Thoracic aorta (tissue), 2 donors: ENCODE results near the gene PHLDB3. TPM values are rescaled to one million over a fixed set of nuclear protein-coding genes. Genes with fewer than 3 reads are reported as not detected.

Source experiments
- ATAC-seq: fragments of 150-250 bp; one replicate; pipeline ENCODE4 v1.8.0; 2017; ENCODE audit warnings: low read depth; ENCODE audit not compliant: insufficient number of reproducible peaks, low FRiP score
- DNase-seq: peaks from one replicate; pipeline ENCODE4 v3.0.0-alpha.2; 2020; ENCODE audit warnings: low spot score
- H3K27ac ChIP-seq, 2 donors: fragments of 200-600 bp; sonication (generic); 1 replicate in 1 of 2; 2 replicates in 1 of 2; pipeline ENCODE4 v1.5.1; 2016; ENCODE audit warnings: mild to moderate bottlenecking in 2 of 2, moderate library complexity in 2 of 2
- H3K27me3 ChIP-seq: fragments of 200-600 bp; sonication (generic); replicated peaks from 2 replicates; pipeline ENCODE4 v1.6.0; 2016; ENCODE audit warnings: mild to moderate bottlenecking; ENCODE audit not compliant: insufficient read depth
- H3K36me3 ChIP-seq: fragments of 200-600 bp; sonication (generic); one replicate; pipeline ENCODE4 v1.5.1; 2016
- H3K4me1 ChIP-seq, 2 donors: fragments of 200-600 bp; sonication (generic); 1 replicate in 1 of 2; 2 replicates in 1 of 2; pipeline versions ENCODE4 v1.5.1 to v1.6.0; 2016; ENCODE audit warnings: low read depth in 2 of 2, mild to moderate bottlenecking in 1 of 2; ENCODE audit not compliant: control insufficient read depth in 1 of 2
- H3K4me3 ChIP-seq: fragments of 200-600 bp; sonication (generic); 2 replicates; pipeline ENCODE4 v1.5.1; 2016; ENCODE audit warnings: mild to moderate bottlenecking
- H3K9me3 ChIP-seq: fragments of 200-600 bp; sonication (generic); 2 replicates; pipeline ENCODE4 v1.5.1; 2016
- CTCF ChIP-seq: fragments of 200-600 bp; sonication (generic); IDR thresholded peaks from one replicate; pipeline ENCODE4 v1.5.1; 2019; ENCODE audit warnings: antibody characterized with exemption
- total RNA-seq, 2 donors: library from RNA; depleted of rRNA; stranded (reverse); fragments of >200 nt; gene quantifications; one replicate each; pipeline versions ENCODE4 v1.1.0 to v1.2.3, GENCODE V29; 2016

Gene PHLDB3
- total RNA-seq, 2 donors from 2014 or later, result 10.0 to 14.7 TPM

- Histone ChIP-seq H3K4me3 (no peak overlapping the region), H3K27me3 (no peaks in the 10 kb centered on the region), H3K4me1 (no peaks in the 10 kb centered on the region), H3K9me3 (no peaks in the 10 kb centered on the region), H3K36me3 (no peaks in the 10 kb centered on the region), H3K27ac (no peak overlapping the region)
- no peak for DNase-seq
- no peak for TF ChIP-seq CTCF
- ATAC-seq, result no peak
Measured at GRCh38 chr19:43490759-43491158, 13.8 kb downstream of the PHLDB3 start.

GRCh38 chr19:43489979-43490599 lies 14.5 kb downstream of the PHLDB3 start:
- H3K9me3 ChIP-seq, result no peaks in the 10 kb centered on the region
- H3K36me3 ChIP-seq, result no peaks in the 10 kb centered on the region
- no peaks in the 10 kb centered on the region for H3K4me1 ChIP-seq
- DNase-seq (no peak), ATAC-seq (no peak)
- H3K27me3 ChIP-seq, result no peaks in the 10 kb centered on the region
- no peak overlapping the region for H3K4me3 ChIP-seq
- no peak for TF ChIP-seq CTCF
- H3K27ac ChIP-seq, result no peak overlapping the region

- no peaks in the 10 kb centered on the region for H3K27me3 ChIP-seq
- H3K4me3 ChIP-seq, result no peak overlapping the region
- no peaks in the 10 kb centered on the region for H3K4me1 ChIP-seq
- no peaks in the 10 kb centered on the region for H3K9me3 ChIP-seq
- H3K27ac ChIP-seq, result no peak overlapping the region
- no peak for ATAC-seq
- H3K36me3 ChIP-seq, result no peaks in the 10 kb centered on the region
- no peak for DNase-seq
- TF ChIP-seq CTCF, result no peak
Measured at GRCh38 chr19:43489310-43489709, 15.2 kb downstream of the PHLDB3 start.

GRCh38 chr19:43488179-43488578 lies 16.4 kb downstream of the PHLDB3 start:
- no peaks in the 10 kb centered on the region for H3K9me3 ChIP-seq
- DNase-seq (no peak), ATAC-seq (no peak)
- no peak overlapping the region for H3K27ac ChIP-seq
- no peak for TF ChIP-seq CTCF
- no peaks in the 10 kb centered on the region for H3K36me3 ChIP-seq
- H3K4me1 ChIP-seq, result no peaks in the 10 kb centered on the region
- H3K4me3 ChIP-seq, result no peak overlapping the region
- no peaks in the 10 kb centered on the region for H3K27me3 ChIP-seq

- ATAC-seq, result no peak
- Histone ChIP-seq H3K36me3 (no peaks in the 10 kb centered on the region), H3K9me3 (no peaks in the 10 kb centered on the region), H3K4me3 (no peak overlapping the region), H3K4me1 (no peaks in the 10 kb centered on the region), H3K27me3 (no peaks in the 10 kb centered on the region), H3K27ac (no peak overlapping the region)
- no peak for TF ChIP-seq CTCF
- no peak for DNase-seq
Measured at GRCh38 chr19:43486412-43486811, 18.1 kb downstream of the PHLDB3 start.
